Parathyroid adenoma (tissue), 2 donors: ENCODE data around the gene MYO1D.

Source experiments
- H2AFZ ChIP-seq: fragments of 300-600 bp; sonication (generic); one replicate; pipeline ENCODE4 v1.7.0; 2017; ENCODE audit warnings: antibody characterized with exemption, mild to moderate bottlenecking
- H3K27ac ChIP-seq: fragments of 300-600 bp; sonication (generic); one replicate; pipeline ENCODE4 v1.7.0; 2017
- H3K27me3 ChIP-seq: fragments of 300-600 bp; sonication (generic); one replicate; pipeline ENCODE4 v1.7.0; 2017; ENCODE audit warnings: low read length; ENCODE audit not compliant: control insufficient read depth, insufficient read depth
- H3K36me3 ChIP-seq: fragments of 300-600 bp; sonication (generic); one replicate; pipeline ENCODE4 v1.7.0; 2017; ENCODE audit warnings: low read length; ENCODE audit not compliant: control insufficient read depth, insufficient read depth
- H3K4me1 ChIP-seq: fragments of 300-600 bp; sonication (generic); one replicate; pipeline ENCODE4 v1.7.0; 2017; ENCODE audit warnings: control low read depth
- H3K4me2 ChIP-seq: fragments of 300-600 bp; sonication (generic); one replicate; pipeline ENCODE4 v1.7.0; 2017; ENCODE audit warnings: low read length
- H3K4me3 ChIP-seq: fragments of 300-600 bp; sonication (generic); one replicate; pipeline ENCODE4 v1.7.0; 2017; ENCODE audit warnings: low read depth, low read length
- H3K79me2 ChIP-seq: fragments of 300-600 bp; sonication (generic); one replicate; pipeline ENCODE4 v1.7.0; 2017; ENCODE audit warnings: control low read depth
- H3K9ac ChIP-seq: fragments of 300-600 bp; sonication (generic); one replicate; pipeline ENCODE4 v1.7.0; 2017; ENCODE audit warnings: mild to moderate bottlenecking
- H3K9me3 ChIP-seq: fragments of 300-600 bp; sonication (generic); one replicate; pipeline ENCODE4 v1.7.0; 2017; ENCODE audit warnings: low read length; ENCODE audit not compliant: control insufficient read depth
- TF ChIP-seq, protein P1 (sequence below): fragments of 300-600 bp; sonication (generic); IDR thresholded peaks from one replicate; pipeline ENCODE4 v1.7.0; 2017; ENCODE audit warnings: antibody characterized with exemption, mild to moderate bottlenecking
- donor health status: primary hyperparathyroidism.

Gene MYO1D

DNA sequence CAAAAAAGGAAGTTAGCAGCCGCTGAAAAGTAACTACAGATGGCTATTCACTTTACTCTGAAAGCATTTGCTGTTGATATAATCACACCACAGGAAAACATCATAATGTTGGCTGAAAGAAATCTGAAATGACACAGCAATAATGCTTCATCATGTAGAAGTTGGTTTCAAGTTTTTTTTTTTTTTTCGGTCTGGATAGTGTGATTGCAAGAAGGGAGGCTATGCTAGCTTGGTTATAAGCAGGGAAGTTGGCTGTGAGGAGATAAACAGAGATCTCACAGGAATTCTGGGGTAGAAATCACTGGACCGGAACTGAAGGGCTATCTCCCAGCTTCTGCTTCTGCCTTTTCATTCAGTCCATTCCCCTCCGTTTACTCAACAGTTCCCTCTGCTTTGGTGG is 57.9 kb downstream of the MYO1D start:
- H2AFZ ChIP-seq = no peak overlapping the region
- no peak overlapping the region for H3K9ac ChIP-seq
- H3K9me3 ChIP-seq = no peaks in the 10 kb centered on the region
- no peak overlapping the region for H3K4me2 ChIP-seq
- no peaks in the 10 kb centered on the region for H3K27me3 ChIP-seq
- H3K27ac ChIP-seq = no peak overlapping the region
- H3K4me3 ChIP-seq = no peak overlapping the region
- peaks cover 2% of the 10 kb centered on the region for H3K79me2 ChIP-seq
- no peaks in the 10 kb centered on the region for H3K4me1 ChIP-seq
- TF ChIP-seq, protein P1, sequence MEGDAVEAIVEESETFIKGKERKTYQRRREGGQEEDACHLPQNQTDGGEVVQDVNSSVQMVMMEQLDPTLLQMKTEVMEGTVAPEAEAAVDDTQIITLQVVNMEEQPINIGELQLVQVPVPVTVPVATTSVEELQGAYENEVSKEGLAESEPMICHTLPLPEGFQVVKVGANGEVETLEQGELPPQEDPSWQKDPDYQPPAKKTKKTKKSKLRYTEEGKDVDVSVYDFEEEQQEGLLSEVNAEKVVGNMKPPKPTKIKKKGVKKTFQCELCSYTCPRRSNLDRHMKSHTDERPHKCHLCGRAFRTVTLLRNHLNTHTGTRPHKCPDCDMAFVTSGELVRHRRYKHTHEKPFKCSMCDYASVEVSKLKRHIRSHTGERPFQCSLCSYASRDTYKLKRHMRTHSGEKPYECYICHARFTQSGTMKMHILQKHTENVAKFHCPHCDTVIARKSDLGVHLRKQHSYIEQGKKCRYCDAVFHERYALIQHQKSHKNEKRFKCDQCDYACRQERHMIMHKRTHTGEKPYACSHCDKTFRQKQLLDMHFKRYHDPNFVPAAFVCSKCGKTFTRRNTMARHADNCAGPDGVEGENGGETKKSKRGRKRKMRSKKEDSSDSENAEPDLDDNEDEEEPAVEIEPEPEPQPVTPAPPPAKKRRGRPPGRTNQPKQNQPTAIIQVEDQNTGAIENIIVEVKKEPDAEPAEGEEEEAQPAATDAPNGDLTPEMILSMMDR = no peak
- no peaks in the 10 kb centered on the region for H3K36me3 ChIP-seq

DNA sequence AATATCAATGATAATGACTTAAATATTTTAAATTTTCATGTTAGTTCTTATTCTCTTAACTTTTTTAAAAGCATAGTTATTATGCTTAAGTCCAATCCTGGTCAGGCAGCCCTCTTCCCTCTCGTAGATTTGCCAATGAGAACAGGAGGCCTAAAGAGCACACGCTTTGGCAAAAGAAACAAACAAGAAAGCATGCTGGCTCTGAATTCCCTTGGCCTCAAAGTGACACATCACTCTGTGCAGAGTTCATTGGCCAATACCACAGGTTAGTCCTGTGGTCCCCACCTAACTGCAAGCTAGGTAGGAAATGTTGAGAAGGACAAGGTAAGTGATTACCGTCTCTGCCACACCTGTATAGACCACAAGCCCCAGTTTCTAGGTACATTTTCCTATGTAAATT is 61.5 kb downstream of the MYO1D start:
- Histone ChIP-seq H3K27ac (no peak overlapping the region), H3K4me2 (no peak overlapping the region), H3K9ac (no peak overlapping the region), H3K36me3 (no peaks in the 10 kb centered on the region), H3K9me3 (no peaks in the 10 kb centered on the region), H3K27me3 (no peaks in the 10 kb centered on the region), H2AFZ (no peak overlapping the region), H3K79me2 (peaks cover 5% of the 10 kb centered on the region), H3K4me3 (no peak overlapping the region), H3K4me1 (no peaks in the 10 kb centered on the region)
- TF ChIP-seq, protein P1 = no peak

DNA sequence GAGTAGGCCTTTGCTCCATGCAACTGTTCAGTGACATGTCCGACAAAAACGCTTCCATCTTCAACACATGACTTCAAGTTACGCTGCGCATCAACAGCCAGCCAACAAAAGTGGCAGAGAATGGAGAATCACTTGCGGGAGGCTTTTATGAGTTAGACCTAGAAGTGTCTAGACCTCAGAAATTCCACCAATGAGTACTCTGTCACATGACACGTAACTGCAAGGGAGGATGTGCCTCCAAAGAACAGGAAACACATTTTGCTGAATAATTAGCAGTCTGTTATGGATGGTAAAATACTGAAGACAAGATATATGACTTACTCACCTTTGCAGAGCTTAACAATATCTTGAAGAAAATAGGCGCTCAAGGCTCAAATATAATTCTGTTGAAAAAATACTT is 62.1 kb downstream of the MYO1D start:
- no peaks in the 10 kb centered on the region for H3K9me3 ChIP-seq
- no peak overlapping the region for H3K9ac ChIP-seq
- H3K27me3 ChIP-seq = no peaks in the 10 kb centered on the region
- peaks cover 5% of the 10 kb centered on the region for H3K79me2 ChIP-seq
- no peak overlapping the region for H3K27ac ChIP-seq
- no peaks in the 10 kb centered on the region for H3K36me3 ChIP-seq
- H2AFZ ChIP-seq = no peak overlapping the region
- TF ChIP-seq, protein P1 = no peak
- H3K4me1 ChIP-seq = no peaks in the 10 kb centered on the region
- no peak overlapping the region for H3K4me3 ChIP-seq
- no peak overlapping the region for H3K4me2 ChIP-seq

DNA sequence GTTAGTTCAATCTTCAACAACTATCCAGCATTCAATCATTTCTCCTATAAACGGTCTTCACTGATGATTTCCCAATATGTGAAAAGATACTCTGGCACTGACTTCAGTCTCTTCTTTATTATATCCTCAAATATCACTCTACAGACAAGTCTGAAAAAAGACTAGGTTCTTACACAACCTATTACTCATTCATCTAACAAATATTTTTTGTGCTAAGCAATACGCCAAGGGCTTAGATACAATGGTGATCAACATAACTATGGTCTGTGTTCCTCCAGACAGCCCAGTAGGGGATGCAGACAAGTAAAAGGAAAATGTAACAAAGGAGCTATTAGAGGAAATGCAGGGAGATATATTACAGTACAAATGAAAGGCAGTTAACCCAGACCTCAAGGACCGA is 63.9 kb downstream of the MYO1D start:
- H3K9me3 ChIP-seq = no peaks in the 10 kb centered on the region
- TF ChIP-seq, protein P1 = no peak
- no peak overlapping the region for H3K4me3 ChIP-seq
- H2AFZ ChIP-seq = no peak overlapping the region
- no peaks in the 10 kb centered on the region for H3K27me3 ChIP-seq
- no peaks in the 10 kb centered on the region for H3K36me3 ChIP-seq
- H3K9ac ChIP-seq = no peak overlapping the region
- H3K4me2 ChIP-seq = no peak overlapping the region
- no peak overlapping the region for H3K27ac ChIP-seq
- peaks cover 2% of the 10 kb centered on the region for H3K79me2 ChIP-seq
- no peaks in the 10 kb centered on the region for H3K4me1 ChIP-seq

DNA sequence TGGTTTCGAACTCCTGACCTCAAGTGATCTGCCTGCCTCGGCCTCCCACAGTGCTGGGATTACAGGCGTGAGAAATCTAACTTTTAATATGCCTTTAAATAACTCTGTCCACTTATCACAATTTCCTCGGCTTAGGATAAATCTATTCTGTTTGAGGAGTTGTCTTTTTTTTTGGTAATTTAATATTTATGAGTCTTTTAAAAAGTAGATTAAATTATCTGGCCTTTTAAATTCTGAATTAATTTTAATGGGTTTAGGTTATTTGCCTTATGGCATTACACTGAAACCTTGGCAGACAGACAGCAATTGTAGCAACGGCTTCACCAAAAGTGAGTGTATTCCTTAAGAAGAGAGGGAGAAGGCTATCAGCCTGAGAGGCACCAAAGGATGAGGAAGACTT is 66.2 kb downstream of the MYO1D start:
- Histone ChIP-seq H3K9ac (no peak overlapping the region), H3K79me2 (peaks cover 2% of the 10 kb centered on the region), H3K9me3 (no peaks in the 10 kb centered on the region), H3K27ac (no peak overlapping the region), H2AFZ (no peak overlapping the region), H3K27me3 (no peaks in the 10 kb centered on the region), H3K36me3 (no peaks in the 10 kb centered on the region), H3K4me3 (no peak overlapping the region), H3K4me1 (no peaks in the 10 kb centered on the region), H3K4me2 (no peak overlapping the region)
- TF ChIP-seq, protein P1 = no peak
